SK-N-SH treated with all-trans-retinoic acid at 6 μM for 48 hours (cell line): ENCODE results near the gene BUD13.
A peak's percentile ranks its signal among the peaks of the same experiment; 100 is the strongest.

Source experiments
- ATAC-seq: fragments of 200-7000 bp; cut with Tn5 transposase; 3 replicates; pipeline ENCODE4 v1.9.1; 2020; ENCODE audit warnings: mild to moderate bottlenecking, moderate library complexity
- ARNTL ChIP-seq: fragments of 450-650 bp; formaldehyde crosslinking; IDR thresholded peaks from 2 replicates; pipeline ENCODE4 v1.5.0; 2020; ENCODE audit warnings: low read depth, mild to moderate bottlenecking, moderate library complexity, borderline replicate concordance
- BACH2 ChIP-seq: fragments of 250-450 bp; sonication (Bioruptor Pico); IDR thresholded peaks from 2 replicates; pipeline ENCODE4 v1.9.0; 2021; ENCODE audit warnings: mild to moderate bottlenecking, borderline replicate concordance
- CREB5 ChIP-seq: fragments of 250-450 bp; sonication (Bioruptor Pico); IDR thresholded peaks from 2 replicates; pipeline ENCODE4 v1.5.1; 2020; ENCODE audit warnings: low read depth, mild to moderate bottlenecking, moderate library complexity
- CSDC2 ChIP-seq: fragments of 250-450 bp; sonication (Bioruptor Pico); IDR thresholded peaks from 2 replicates; pipeline ENCODE4 v1.5.0; 2020; ENCODE audit warnings: mild to moderate bottlenecking, moderate library complexity
- CSRNP3 ChIP-seq: fragments of 250-450 bp; sonication (Bioruptor Pico); IDR thresholded peaks from 2 replicates; pipeline ENCODE4 v1.5.1; 2021; ENCODE audit warnings: mild to moderate bottlenecking, moderate library complexity
- ESRRG ChIP-seq: fragments of 250-450 bp; sonication (Bioruptor Pico); IDR thresholded peaks from 2 replicates; pipeline ENCODE4 v1.6.1; 2021; ENCODE audit warnings: mild to moderate bottlenecking
- GLIS3 ChIP-seq: fragments of 250-450 bp; sonication (Bioruptor Pico); IDR thresholded peaks from 2 replicates; pipeline ENCODE4 v1.5.0; 2020; ENCODE audit warnings: mild to moderate bottlenecking, moderate library complexity
- ISL1 ChIP-seq: fragments of 250-450 bp; sonication (Bioruptor Pico); IDR thresholded peaks from 2 replicates; pipeline ENCODE4 v2.1.2; 2022; ENCODE audit warnings: mild to moderate bottlenecking, moderate library complexity
- POU6F1 ChIP-seq: fragments of 250-450 bp; sonication (Bioruptor Pico); IDR thresholded peaks from 2 replicates; pipeline ENCODE4 v1.8.0; 2021; ENCODE audit warnings: low read depth, mild to moderate bottlenecking, moderate library complexity, borderline replicate concordance
- RARB ChIP-seq: fragments of 250-450 bp; sonication (Bioruptor Pico); IDR thresholded peaks from 2 replicates; pipeline ENCODE4 v1.8.0; 2021; ENCODE audit warnings: mild to moderate bottlenecking, moderate library complexity
- SNAI2 ChIP-seq: fragments of 250-450 bp; sonication (Bioruptor Pico); IDR thresholded peaks from 2 replicates; pipeline ENCODE4 v1.5.0; 2020; ENCODE audit warnings: mild to moderate bottlenecking, moderate library complexity
- TCF4 ChIP-seq: fragments of 250-450 bp; sonication (Bioruptor Pico); IDR thresholded peaks from 2 replicates; pipeline ENCODE4 v1.8.0; 2021; ENCODE audit warnings: mild to moderate bottlenecking, moderate library complexity, borderline replicate concordance
- TSHZ2 ChIP-seq: fragments of 250-450 bp; sonication (Bioruptor Pico); IDR thresholded peaks from 2 replicates; pipeline ENCODE4 v1.5.0; 2020; ENCODE audit warnings: mild to moderate bottlenecking, moderate library complexity
- ZC3H10 ChIP-seq: fragments of 250-450 bp; sonication (Bioruptor Pico); IDR thresholded peaks from 2 replicates; pipeline ENCODE4 v1.5.1; 2021; ENCODE audit warnings: mild to moderate bottlenecking, moderate library complexity
- ZFP3 ChIP-seq: fragments of 250-450 bp; sonication (Bioruptor Pico); IDR thresholded peaks from 2 replicates; pipeline ENCODE4 v1.5.0; 2020; ENCODE audit warnings: mild to moderate bottlenecking, moderate library complexity
- ZFP30 ChIP-seq: fragments of 450-650 bp; formaldehyde crosslinking; IDR thresholded peaks from 2 replicates; pipeline ENCODE4 v1.5.0; 2022; ENCODE audit warnings: mild to moderate bottlenecking, moderate library complexity
- ZNF565 ChIP-seq: fragments of 450-650 bp; formaldehyde crosslinking; conservative IDR thresholded peaks from 2 replicates; pipeline ENCODE4 v1.5.0; 2020; ENCODE audit warnings: low read depth, mild to moderate bottlenecking, moderate library complexity
- ZNF70 ChIP-seq: fragments of 450-650 bp; formaldehyde crosslinking; IDR thresholded peaks from 2 replicates; pipeline ENCODE4 v1.5.0; 2020; ENCODE audit warnings: mild to moderate bottlenecking, moderate library complexity
- ZNF8 ChIP-seq: fragments of 450-650 bp; formaldehyde crosslinking; IDR thresholded peaks from 2 replicates; pipeline ENCODE4 v1.5.0; 2020; ENCODE audit warnings: mild to moderate bottlenecking, moderate library complexity
- TF ChIP-seq, protein P1 (sequence below): fragments of 250-450 bp; sonication (Bioruptor Pico); IDR thresholded peaks from 2 replicates; pipeline ENCODE4 v1.8.0; 2020; ENCODE audit warnings: mild to moderate bottlenecking, moderate library complexity, borderline replicate concordance

The BUD13 gene

GRCh38 chr11:116731821-116732220 lies 41.0 kb downstream of the BUD13 start:
- no peak for TF ChIP-seq SNAI2 (CRISPR knock-in tag)
- no peak for TF ChIP-seq ESRRG (CRISPR knock-in tag)
- no peak for TF ChIP-seq BACH2 (CRISPR knock-in tag)
- no peak for TF ChIP-seq ZFP30 (CRISPR knock-in tag)
- no peak for TF ChIP-seq ZNF70 (CRISPR knock-in tag)
- TF ChIP-seq ZFP3 (CRISPR knock-in tag), result no peak
- no peak for TF ChIP-seq CREB5 (CRISPR knock-in tag)
- no peak for TF ChIP-seq TSHZ2 (CRISPR knock-in tag)
- TF ChIP-seq ARNTL, result no peak
- no peak for TF ChIP-seq ZNF8 (CRISPR knock-in tag)
- no peak for TF ChIP-seq ISL1
- TF ChIP-seq CSDC2 (CRISPR knock-in tag), result no peak
- TF ChIP-seq RARB (CRISPR knock-in tag), result no peak
- TF ChIP-seq POU6F1 (CRISPR knock-in tag), result no peak
- TF ChIP-seq CSRNP3 (CRISPR knock-in tag), result no peak
- ATAC-seq, result no peak; the same call in 2 of the 3 replicates

- peak; percentile 51 for ATAC-seq
Observed at GRCh38 chr11:116731097-116731761, 41.6 kb downstream of the BUD13 start.

More at GRCh38 chr11:116731097-116731761, 41.6 kb downstream of the BUD13 start:
- TF ChIP-seq, protein P1, sequence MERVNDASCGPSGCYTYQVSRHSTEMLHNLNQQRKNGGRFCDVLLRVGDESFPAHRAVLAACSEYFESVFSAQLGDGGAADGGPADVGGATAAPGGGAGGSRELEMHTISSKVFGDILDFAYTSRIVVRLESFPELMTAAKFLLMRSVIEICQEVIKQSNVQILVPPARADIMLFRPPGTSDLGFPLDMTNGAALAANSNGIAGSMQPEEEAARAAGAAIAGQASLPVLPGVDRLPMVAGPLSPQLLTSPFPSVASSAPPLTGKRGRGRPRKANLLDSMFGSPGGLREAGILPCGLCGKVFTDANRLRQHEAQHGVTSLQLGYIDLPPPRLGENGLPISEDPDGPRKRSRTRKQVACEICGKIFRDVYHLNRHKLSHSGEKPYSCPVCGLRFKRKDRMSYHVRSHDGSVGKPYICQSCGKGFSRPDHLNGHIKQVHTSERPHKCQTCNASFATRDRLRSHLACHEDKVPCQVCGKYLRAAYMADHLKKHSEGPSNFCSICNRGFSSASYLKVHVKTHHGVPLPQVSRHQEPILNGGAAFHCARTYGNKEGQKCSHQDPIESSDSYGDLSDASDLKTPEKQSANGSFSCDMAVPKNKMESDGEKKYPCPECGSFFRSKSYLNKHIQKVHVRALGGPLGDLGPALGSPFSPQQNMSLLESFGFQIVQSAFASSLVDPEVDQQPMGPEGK (CRISPR knock-in tag), result no peak
- no peak for TF ChIP-seq ISL1
- TF ChIP-seq ZFP3 (CRISPR knock-in tag), result no peak
- no peak for TF ChIP-seq POU6F1 (CRISPR knock-in tag)
- TF ChIP-seq TSHZ2 (CRISPR knock-in tag), result no peak
- no peak for TF ChIP-seq ZNF565 (CRISPR knock-in tag)
- TF ChIP-seq TCF4, result no peak
- TF ChIP-seq SNAI2 (CRISPR knock-in tag), result no peak
- TF ChIP-seq ZC3H10, result no peak
- TF ChIP-seq GLIS3 (CRISPR knock-in tag), result no peak
- no peak for TF ChIP-seq ESRRG (CRISPR knock-in tag)
- TF ChIP-seq ZFP30 (CRISPR knock-in tag), result no peak
- no peak for TF ChIP-seq ZNF8 (CRISPR knock-in tag)
